Measurements from ENCODE around the gene MYOM1. TPM values are rescaled to one million over a fixed set of nuclear protein-coding genes. Genes with fewer than 3 reads are reported as not detected.
"Not testable (repeated sequence)": the region's sequence is repeated elsewhere in the genome, so short reads cannot be mapped to it uniquely, and the experiment has no call there.

The MYOM1 gene
- total RNA-seq, 2 experiments from 2014 or later: 0.90 to 1.2 TPM

GRCh38 chr18:3040881-3041280 is 178.9 kb downstream of the MYOM1 start:
- ChIA-PET POLR2A (interaction anchor here (0.6 kb wide), 2 partner anchors 65 to 221 kb away, joined by 3 read pairs; partner anchors contain the start of gene MYL12B), CTCF (interaction anchor here (2.2 kb wide), 1 partner anchor 22 kb away, joined by 12 read pairs; no protein-coding TSS in a partner anchor)
- H3K36me3 Mint-ChIP-seq: no peaks in the 10 kb centered on the region
- no peaks in the 10 kb centered on the region for H3K9me3 Mint-ChIP-seq
- no peak overlapping the region for H3K4me3 Mint-ChIP-seq
- peaks cover 23% of the 10 kb centered on the region for H3K4me1 Mint-ChIP-seq (ENCODE audit: low read depth)
- no peak overlapping the region for H3K27ac Mint-ChIP-seq
- DNase-seq: no peak
- H3K27me3 Mint-ChIP-seq: no peaks in the 10 kb centered on the region
- intact Hi-C loops (cut with micrococcal nuclease): loop anchor here (1.0 kb wide), 2 partner anchors 20 to 43 kb away; no protein-coding TSS in a partner anchor

- H3K9me3 Mint-ChIP-seq: no peaks in the 10 kb centered on the region
- H3K27me3 Mint-ChIP-seq: no peaks in the 10 kb centered on the region
- POLR2A ChIA-PET: interaction anchor here (0.6 kb wide), 1 partner anchor 222 kb away, joined by 3 read pairs; the partner anchor contains the start of gene MYL12B
- peak overlapping the region; percentile 31 for H3K27ac Mint-ChIP-seq
- H3K4me3 Mint-ChIP-seq: no peak overlapping the region
- H3K4me1 Mint-ChIP-seq (ENCODE audit: low read depth): peaks cover 19% of the 10 kb centered on the region
- CTCF ChIA-PET: interaction anchor here (1.0 to 2.2 kb wide), 3 partner anchors 23 to 73 kb away, joined by 3 to 12 read pairs (median 3); no protein-coding TSS in a partner anchor
- no peaks in the 10 kb centered on the region for H3K36me3 Mint-ChIP-seq
- intact Hi-C loops (cut with micrococcal nuclease): loop anchor here (1.0 kb wide), 2 partner anchors 21 to 42 kb away; no protein-coding TSS in a partner anchor
- no peak for DNase-seq
Measured at GRCh38 chr18:3040173-3040572, 179.6 kb downstream of the MYOM1 start.

GRCh38 chr18:3037423-3037915 is 182.3 kb downstream of the MYOM1 start:
- peaks cover 19% of the 10 kb centered on the region for H3K4me1 Mint-ChIP-seq (ENCODE audit: low read depth)
- ChIA-PET CTCF (interaction anchor here (0.6 to 2.2 kb wide), 6 partner anchors 23 to 76 kb away, joined by 3 to 12 read pairs (median 3); no protein-coding TSS in a partner anchor), POLR2A (no interaction called here)
- DNase-seq: peak; percentile 45
- H3K4me3 Mint-ChIP-seq: no peak overlapping the region
- no peaks in the 10 kb centered on the region for H3K27me3 Mint-ChIP-seq
- no peaks in the 10 kb centered on the region for H3K36me3 Mint-ChIP-seq
- H3K9me3 Mint-ChIP-seq: no peaks in the 10 kb centered on the region
- intact Hi-C loops (cut with micrococcal nuclease): loop anchor here (1.0 kb wide), 1 partner anchor 24 kb away; the partner anchor contains the start of gene LPIN2
- H3K27ac Mint-ChIP-seq: no peak overlapping the region

- intact Hi-C loops (cut with micrococcal nuclease): no loop called here
- H3K4me3 Mint-ChIP-seq: no peak overlapping the region
- H3K27ac Mint-ChIP-seq: no peak overlapping the region
- H3K4me1 Mint-ChIP-seq (ENCODE audit: low read depth): peaks cover 19% of the 10 kb centered on the region
- no peak for DNase-seq
- H3K36me3 Mint-ChIP-seq: no peaks in the 10 kb centered on the region
- CTCF ChIA-PET: interaction anchor here (0.7 to 2.2 kb wide), 2 partner anchors 27 to 93 kb away, joined by 3 to 12 read pairs; no protein-coding TSS in a partner anchor
- POLR2A ChIA-PET: no interaction called here
- no peaks in the 10 kb centered on the region for H3K9me3 Mint-ChIP-seq
- H3K27me3 Mint-ChIP-seq: no peaks in the 10 kb centered on the region
Measured at GRCh38 chr18:3036108-3036507, 183.7 kb downstream of the MYOM1 start.

- Mint-ChIP-seq H3K4me3 (no peak overlapping the region), H3K4me1 (ENCODE audit: low read depth) (peaks cover 19% of the 10 kb centered on the region), H3K27me3 (no peaks in the 10 kb centered on the region), H3K27ac (no peak overlapping the region), H3K9me3 (no peaks in the 10 kb centered on the region), H3K36me3 (no peaks in the 10 kb centered on the region)
- POLR2A ChIA-PET: no interaction called here
- CTCF ChIA-PET: interaction anchor here (0.7 kb wide), 1 partner anchor 93 kb away, joined by 3 read pairs; no protein-coding TSS in a partner anchor
- DNase-seq: no peak
- intact Hi-C loops (cut with micrococcal nuclease): no loop called here
Measured at GRCh38 chr18:3035635-3036034, 184.1 kb downstream of the MYOM1 start.

GRCh38 chr18:3032721-3033120 is 187.0 kb downstream of the MYOM1 start:
- no peaks in the 10 kb centered on the region for H3K36me3 Mint-ChIP-seq
- no peaks in the 10 kb centered on the region for H3K27me3 Mint-ChIP-seq
- H3K4me3 Mint-ChIP-seq: no peak overlapping the region
- no peak for DNase-seq
- CTCF ChIA-PET: no interaction called here
- POLR2A ChIA-PET: no interaction called here
- H3K9me3 Mint-ChIP-seq: no peaks in the 10 kb centered on the region
- intact Hi-C loops (cut with micrococcal nuclease): no loop called here
- peaks cover 5% of the 10 kb centered on the region for H3K4me1 Mint-ChIP-seq (ENCODE audit: low read depth)
- no peak overlapping the region for H3K27ac Mint-ChIP-seq

GRCh38 chr18:3029215-3029952 is 190.4 kb downstream of the MYOM1 start:
- H3K9me3 Mint-ChIP-seq: no peaks in the 10 kb centered on the region
- no peaks in the 10 kb centered on the region for H3K27me3 Mint-ChIP-seq
- no peak overlapping the region for H3K27ac Mint-ChIP-seq
- intact Hi-C loops (cut with micrococcal nuclease): no loop called here
- CTCF ChIA-PET: interaction anchor here (0.8 kb wide), 1 partner anchor 34 kb away, joined by 3 read pairs; no protein-coding TSS in a partner anchor
- POLR2A ChIA-PET: no interaction called here
- no peaks in the 10 kb centered on the region for H3K36me3 Mint-ChIP-seq
- no peak for DNase-seq
- no peaks in the 10 kb centered on the region for H3K4me1 Mint-ChIP-seq (ENCODE audit: low read depth)
- no peak overlapping the region for H3K4me3 Mint-ChIP-seq

- DNase-seq; H3K4me1 Mint-ChIP-seq (ENCODE audit: low read depth); intact Hi-C loops (cut with micrococcal nuclease); H3K27me3 Mint-ChIP-seq; POLR2A ChIA-PET; H3K9me3 Mint-ChIP-seq; H3K36me3 Mint-ChIP-seq; H3K4me3 Mint-ChIP-seq; H3K27ac Mint-ChIP-seq: not testable (repeated sequence)
- CTCF ChIA-PET: interaction anchor here (0.8 to 1.4 kb wide), 3 partner anchors 35 to 100 kb away, joined by 3 to 6 read pairs (median 3); no protein-coding TSS in a partner anchor
Measured at GRCh38 chr18:3028115-3028514, 191.7 kb downstream of the MYOM1 start.

- Mint-ChIP-seq H3K27ac (no peak overlapping the region), H3K9me3 (no peaks in the 10 kb centered on the region)
- CTCF ChIA-PET: interaction anchor here (1.4 kb wide), 1 partner anchor 36 kb away, joined by 6 read pairs; no protein-coding TSS in a partner anchor
Measured at GRCh38 chr18:3027370-3027891, 192.3 kb downstream of the MYOM1 start.

GRCh38 chr18:3025544-3025943 is 194.2 kb downstream of the MYOM1 start:
- H3K9me3 Mint-ChIP-seq: no peaks in the 10 kb centered on the region
- CTCF ChIA-PET: no interaction called here

More at GRCh38 chr18:3027370-3027891, 192.3 kb downstream of the MYOM1 start:
- H3K27me3 Mint-ChIP-seq: no peaks in the 10 kb centered on the region
- H3K36me3 Mint-ChIP-seq: no peaks in the 10 kb centered on the region
- POLR2A ChIA-PET: no interaction called here
- no peak overlapping the region for H3K4me3 Mint-ChIP-seq
- intact Hi-C loops (cut with micrococcal nuclease): no loop called here
- DNase-seq: no peak
- H3K4me1 Mint-ChIP-seq (ENCODE audit: low read depth): no peaks in the 10 kb centered on the region

GRCh38 chr18:3023603-3024002 is 196.2 kb downstream of the MYOM1 start:
- intact Hi-C loops (cut with micrococcal nuclease); H3K4me3 Mint-ChIP-seq; H3K27me3 Mint-ChIP-seq; H3K4me1 Mint-ChIP-seq (ENCODE audit: low read depth); H3K9me3 Mint-ChIP-seq; H3K36me3 Mint-ChIP-seq; CTCF ChIA-PET; DNase-seq; H3K27ac Mint-ChIP-seq; POLR2A ChIA-PET: not testable (repeated sequence)

More at GRCh38 chr18:3025544-3025943, 194.2 kb downstream of the MYOM1 start:
- Mint-ChIP-seq H3K4me3 (no peak overlapping the region), H3K27ac (no peak overlapping the region), H3K4me1 (ENCODE audit: low read depth) (no peaks in the 10 kb centered on the region), H3K27me3 (no peaks in the 10 kb centered on the region), H3K36me3 (no peaks in the 10 kb centered on the region)
- no peak for DNase-seq
- POLR2A ChIA-PET: no interaction called here
- intact Hi-C loops (cut with micrococcal nuclease): no loop called here

All from activated CD4-positive, alpha-beta memory T cell treated with anti-CD3 and anti-CD28 coated beads for 36 hours (primary cell).